Activated CD4-positive, CD25-positive, alpha-beta regulatory T cell treated with anti-CD3 and anti-CD28 coated beads, Interleukin-2, amount 50 U/mL, for 72 hours (primary cell): Measurements from ENCODE around the gene ART4.

Experiments used
- DNase-seq: peaks from one replicate; pipeline ENCODE4 v3.0.0; 2021

ART4 gene

DNA sequence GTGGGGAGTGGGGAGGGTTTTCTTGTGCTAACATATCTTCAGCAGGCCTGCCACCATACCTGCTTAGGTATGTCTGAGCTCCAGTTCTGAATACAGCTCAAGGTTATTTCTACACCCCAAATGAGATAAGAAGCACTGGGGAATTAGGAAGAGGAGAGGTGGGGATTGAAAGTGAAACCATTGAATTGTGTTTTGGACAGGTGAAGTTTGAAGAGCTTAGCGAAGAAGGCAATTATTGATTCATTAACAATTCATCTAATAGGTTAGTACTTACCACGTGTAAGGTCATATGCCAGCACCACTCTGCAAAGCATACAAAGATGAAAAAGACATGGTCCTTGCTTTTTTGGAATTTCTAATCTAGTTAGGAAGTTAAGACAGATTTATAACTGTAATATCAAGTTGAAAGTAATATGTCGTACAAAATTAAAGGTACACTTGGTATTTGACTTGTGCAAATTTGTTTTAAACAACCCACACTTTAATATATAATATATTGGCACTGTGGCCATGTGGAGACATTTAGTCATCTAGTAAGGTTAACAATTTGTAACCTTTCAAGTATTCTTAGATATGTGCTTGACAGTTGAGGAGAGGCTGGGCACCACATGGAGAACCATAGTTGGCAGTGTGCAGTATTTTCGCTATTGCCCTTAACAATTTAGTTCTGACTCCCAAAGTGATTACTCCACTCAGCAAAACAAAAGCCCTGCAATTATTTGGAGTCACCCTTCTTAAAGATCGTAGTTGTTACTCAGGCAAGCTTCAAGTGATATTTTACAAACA, 33.0 kb downstream of the ART4 start:
- DNase-seq: no peak

DNA sequence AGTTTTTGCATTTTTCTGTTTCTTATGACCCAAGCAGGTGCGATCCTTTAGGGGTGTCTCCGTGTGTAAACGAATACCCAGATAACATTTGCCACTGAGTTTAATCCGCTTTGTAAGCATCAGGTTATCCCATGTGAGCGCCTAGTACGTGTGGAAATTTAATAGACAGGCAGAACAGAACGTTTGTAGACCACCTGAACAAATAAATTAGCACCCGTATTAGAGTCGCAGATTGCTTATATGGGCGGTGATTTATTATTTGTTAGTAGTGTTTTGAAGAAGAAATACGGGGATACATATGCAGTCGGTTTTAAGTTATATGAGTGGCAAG, 39.5 kb downstream of the ART4 start:
- DNase-seq: no peak

DNA sequence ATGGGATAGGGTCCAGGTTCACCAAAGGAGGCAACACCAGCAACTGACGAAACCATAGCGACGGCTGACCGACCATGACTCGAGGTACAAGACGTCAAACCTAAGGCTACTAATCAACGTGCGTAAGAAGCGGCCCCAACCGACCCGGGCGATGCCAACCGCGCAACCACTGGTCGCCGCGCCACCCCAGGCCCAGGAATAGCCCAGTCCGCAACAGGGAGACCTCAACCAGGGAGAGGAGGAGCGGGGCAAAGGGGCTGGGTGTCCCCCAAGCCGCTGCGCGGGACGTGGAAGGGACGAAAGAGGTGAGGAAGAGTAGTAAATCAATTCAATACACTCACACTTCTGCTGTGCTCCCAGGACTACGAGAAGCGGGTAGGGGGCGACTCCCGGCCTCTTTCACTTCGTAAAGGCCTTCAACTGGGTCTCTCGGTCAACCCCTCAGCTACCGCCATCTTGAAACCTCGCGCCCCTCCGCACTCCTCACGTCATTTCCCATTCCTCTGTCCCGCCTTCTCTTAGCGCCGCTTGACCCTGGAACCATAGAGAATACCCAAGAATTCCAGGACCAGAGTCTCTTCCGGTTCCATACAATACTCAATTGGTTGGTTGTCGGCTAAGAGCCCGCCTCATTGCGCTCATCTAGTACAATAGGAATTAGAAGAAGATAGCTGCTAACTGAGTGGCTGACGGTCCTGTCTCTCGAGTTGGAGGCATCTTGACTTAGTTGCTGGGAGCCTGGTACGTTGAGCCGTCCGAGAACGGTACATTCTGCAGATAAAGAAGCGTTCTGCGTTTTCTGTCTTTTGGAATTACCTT, 40.1 kb downstream of the ART4 start, which contains the start of the genes C12orf60 and WBP11:
Gene C12orf60, plus strand, starts transcription at position 660 of the 819 bp plus-strand sequence. CDS start 19,266 bp downstream, outside the sequence.
Gene WBP11, minus strand, starts transcription at position 468 of the 819 bp plus-strand sequence. CDS start 2,095 bp downstream, outside the sequence.
- peak; percentile 75 for DNase-seq

DNA sequence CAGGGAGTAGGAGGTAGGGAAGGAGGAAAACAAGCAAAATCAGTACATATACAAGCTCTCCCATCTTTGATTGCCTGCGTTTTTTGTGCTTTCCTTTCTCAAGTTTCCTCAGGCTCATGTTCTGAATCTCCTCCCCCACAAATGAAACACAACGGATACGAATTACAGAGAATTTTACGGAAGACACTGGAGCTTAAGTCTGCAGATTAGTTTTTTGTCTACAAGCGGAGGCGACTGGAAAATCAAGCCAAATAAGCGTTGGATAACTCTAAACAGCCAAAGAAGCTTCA, 40.7 kb downstream of the ART4 start:
- no peak for DNase-seq

DNA sequence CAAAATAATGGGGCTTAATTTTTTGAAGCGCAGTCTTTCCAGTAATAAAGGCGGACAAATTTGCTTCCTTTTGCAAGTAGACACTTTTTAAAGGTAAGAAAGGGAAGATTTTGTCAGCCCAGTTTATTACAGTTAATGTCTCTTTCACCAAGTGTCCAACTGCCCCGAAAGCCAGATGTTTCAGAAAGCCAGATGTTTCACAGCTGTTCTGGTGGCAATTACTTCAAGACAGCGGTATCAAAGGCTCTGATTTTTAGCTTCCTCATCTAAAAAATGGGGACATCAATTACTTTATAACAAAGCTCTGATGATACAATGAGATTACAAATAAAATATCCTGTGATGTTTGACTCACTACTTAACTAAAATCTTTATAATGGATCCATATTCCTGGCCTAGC, 41.1 kb downstream of the ART4 start:
- DNase-seq: no peak

DNA sequence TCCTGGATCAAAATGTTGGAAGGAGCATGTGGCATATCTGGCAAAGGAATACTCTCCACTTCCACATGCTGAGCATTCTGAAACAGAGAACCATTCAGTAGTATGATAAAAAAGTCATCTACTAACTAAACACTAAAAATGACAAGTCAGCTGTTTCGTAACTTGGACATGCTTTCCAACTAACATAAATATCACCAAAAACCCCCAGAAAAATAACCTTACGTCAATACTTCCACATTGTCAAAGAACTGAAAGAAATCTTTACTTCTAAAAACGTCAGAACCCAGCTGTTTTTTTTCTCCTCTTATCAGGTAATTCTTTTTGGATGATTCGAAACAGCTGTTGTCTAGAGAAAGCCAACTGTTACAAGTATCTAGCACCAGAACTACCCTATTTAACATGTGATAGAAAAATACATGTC, 48.3 kb downstream of the ART4 start:
- no peak for DNase-seq

DNA sequence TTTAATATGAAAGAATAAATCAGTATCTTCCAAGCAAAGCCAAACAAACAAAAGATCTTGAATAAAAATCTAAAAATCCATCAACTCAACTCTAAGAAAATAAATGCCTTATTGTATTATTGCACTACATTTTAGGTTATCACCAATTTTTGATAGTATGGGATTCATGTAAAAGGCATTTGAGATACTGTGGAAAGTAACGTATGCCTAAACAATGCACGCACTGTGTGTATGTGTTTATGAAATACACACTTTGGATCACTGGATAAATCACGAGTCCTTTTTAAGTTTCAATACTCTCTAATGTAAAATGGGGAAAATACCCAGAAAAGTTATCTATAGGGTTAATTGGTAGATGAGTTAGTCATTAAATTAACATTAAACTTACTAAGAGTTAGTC, 57.8 kb downstream of the ART4 start:
- DNase-seq: no peak

DNA sequence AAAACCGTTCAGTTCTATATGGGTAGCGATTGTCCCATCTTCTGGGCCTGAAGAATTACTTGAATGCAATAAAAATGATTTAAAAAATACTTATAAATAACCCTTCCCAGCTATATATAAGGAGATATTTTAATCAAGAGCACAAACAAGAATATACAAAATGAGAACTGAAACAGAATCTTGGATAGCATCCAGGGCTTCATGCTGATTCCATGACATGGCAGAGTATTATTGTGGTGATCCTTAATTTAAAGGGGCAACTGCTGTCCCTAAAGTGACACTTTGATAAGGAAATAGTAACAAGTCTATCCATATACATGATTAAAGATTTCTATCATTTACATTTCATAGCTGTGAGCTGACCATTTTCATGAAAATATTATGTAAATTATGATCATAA, 58.9 kb downstream of the ART4 start:
- no peak for DNase-seq

DNA sequence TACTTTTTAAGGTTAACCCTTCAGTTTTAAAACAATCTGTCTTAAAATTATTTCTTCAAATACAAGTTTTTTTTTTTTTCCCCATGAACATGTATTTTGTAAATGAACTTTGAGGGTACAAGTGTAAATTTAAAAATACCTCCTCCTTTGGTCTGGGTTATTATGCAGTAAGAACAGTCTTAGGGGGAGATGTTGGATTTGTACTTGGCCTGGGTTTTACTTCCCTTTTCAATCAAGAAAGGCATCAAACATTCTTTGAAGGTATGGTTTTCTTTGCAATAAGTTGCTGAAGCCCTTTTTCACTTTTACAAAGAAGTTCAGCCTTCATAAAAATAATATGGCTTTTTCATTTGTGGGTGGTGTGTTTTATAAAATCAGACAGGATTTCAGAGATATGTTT, 60.6 kb downstream of the ART4 start:
- DNase-seq: no peak

DNA sequence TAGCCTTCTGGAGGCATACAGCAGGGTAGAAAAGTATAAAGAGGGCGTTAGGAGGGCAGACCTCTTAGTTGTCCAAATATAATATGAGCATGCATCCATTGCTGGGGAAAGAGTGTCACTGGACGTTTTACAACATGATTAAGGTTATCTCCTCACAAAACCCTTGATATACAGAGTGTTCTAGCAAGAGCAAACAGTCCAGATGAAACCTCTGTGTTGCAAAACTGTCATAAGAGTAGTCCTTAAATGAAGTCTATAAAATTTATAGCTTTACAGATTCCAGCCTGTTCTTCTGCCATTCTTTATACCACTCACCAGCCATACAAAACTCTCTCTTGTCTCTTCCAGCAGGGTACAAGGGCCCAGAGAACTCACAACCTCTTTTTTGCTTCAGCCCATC, 61.8 kb downstream of the ART4 start:
- no peak for DNase-seq

DNA sequence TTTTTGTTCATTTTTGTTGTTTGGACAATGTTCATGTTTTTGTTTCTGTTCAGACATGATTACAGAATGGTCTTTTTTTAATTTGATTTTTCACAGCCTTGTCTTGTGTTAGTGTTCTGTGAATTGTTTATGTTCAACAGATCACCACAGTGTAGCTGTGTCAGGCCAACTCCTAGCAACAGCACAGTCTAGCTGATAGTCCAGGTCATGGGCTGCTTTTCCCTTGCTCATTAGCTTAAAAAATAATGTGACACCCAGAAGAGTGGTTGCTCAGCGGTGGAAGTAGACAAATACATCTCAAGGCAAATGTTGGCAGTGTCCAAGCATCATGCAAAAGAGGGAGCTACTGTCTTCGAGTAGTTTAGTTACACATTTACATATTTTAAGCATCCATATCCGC, 62.5 kb downstream of the ART4 start:
- no peak for DNase-seq

DNA sequence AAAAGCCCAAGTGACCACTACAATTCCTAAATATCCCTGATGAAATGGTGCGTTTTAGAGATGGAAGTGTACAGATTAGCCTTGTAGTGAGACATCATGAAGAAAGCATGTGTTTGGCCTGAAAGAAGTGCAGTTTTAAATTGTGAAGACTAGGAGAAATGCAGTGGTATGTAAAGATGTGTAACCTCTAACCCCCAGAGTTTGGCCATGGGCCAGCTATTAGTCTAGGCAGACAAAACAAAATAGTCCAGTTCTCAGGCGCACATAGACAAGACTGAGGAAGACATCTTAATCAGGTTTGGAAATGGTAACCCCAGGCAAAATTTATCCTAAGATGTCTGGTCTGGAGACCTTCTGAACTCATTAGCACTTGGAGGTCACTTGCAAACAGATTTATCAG, 63.5 kb downstream of the ART4 start:
- no peak for DNase-seq

DNA sequence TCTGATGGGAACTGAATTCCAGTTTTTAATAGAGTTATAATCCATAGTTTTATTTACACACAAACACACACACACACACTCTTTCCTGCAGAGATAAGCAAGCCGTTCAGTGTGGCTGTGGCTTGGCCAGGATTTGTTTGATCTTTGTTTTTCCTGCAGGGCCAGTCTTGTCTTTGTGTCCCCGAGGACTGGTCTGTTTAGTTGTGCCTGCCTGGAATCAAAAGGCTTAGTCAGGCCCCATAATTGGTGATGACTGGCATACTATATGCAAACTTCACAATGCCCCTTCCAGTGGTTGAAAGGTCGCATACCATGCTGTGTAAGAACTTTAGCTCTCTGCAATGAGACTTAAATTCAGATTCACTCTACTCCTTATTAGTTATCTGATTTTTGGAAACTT, 66.1 kb downstream of the ART4 start:
- DNase-seq: no peak

DNA sequence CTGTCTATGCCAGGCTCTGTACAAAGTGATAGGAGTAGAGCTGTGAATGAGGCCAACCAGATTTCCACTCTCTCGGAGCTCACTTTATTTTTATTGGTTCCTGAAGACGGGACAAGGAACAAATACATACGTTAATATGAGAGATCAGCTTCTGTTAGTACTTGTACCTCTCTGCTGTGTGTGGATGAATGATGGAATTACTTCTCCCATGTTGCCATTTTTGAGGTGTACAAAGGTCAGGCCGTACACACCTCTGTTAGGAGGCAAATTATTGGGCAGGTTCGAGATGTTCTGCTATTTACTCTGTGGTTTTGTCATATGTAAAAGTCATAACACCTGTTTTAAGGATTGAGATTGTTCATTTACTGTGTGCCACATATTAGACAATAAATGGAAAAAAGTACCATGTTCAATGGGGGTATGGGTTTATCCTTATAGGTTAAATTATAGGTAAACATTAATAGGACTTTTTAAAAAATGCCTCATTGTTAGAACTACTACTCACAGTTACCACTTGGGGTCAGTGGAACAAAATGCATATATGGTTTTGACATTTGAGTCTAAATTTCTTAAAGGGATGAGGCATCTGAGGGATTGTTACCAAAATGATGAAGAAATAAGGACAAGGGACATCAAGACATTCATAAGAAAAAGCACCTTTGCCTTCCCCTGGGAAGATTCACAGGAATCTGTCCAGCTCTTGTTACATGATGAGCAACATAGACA, 66.9 kb downstream of the ART4 start:
- DNase-seq: no peak

DNA sequence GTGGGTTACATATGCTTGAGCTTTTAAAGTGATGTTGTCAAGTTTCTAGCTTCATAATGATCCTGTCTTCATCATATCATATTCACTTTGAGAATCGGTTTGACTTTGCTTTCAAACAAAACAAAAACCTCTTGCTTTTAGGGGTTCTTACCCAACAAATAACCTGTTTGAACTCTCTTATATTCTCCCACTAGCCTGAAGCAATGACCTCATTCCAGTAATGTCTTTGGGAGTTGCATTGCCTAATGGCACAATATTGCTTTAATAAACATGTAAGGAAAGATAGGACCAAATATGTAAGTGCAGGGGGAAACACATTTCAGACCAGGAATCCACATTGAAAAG, 67.7 kb downstream of the ART4 start:
- no peak for DNase-seq
